GM12874 (cell line): Measurements from ENCODE around the gene LRRC8D.

Experiments used
- TF ChIP-seq, protein P1 (sequence below): IDR thresholded peaks from 2 replicates; pipeline ENCODE4 v1.5.1; 2011; ENCODE audit warnings: low read depth, mild to moderate bottlenecking, control low read depth, low read length, moderate library complexity; ENCODE audit not compliant: insufficient read depth

Gene LRRC8D

GRCh38 chr1:89938171-89939055, 117.6 kb downstream of the LRRC8D start:
- TF ChIP-seq, protein P1, sequence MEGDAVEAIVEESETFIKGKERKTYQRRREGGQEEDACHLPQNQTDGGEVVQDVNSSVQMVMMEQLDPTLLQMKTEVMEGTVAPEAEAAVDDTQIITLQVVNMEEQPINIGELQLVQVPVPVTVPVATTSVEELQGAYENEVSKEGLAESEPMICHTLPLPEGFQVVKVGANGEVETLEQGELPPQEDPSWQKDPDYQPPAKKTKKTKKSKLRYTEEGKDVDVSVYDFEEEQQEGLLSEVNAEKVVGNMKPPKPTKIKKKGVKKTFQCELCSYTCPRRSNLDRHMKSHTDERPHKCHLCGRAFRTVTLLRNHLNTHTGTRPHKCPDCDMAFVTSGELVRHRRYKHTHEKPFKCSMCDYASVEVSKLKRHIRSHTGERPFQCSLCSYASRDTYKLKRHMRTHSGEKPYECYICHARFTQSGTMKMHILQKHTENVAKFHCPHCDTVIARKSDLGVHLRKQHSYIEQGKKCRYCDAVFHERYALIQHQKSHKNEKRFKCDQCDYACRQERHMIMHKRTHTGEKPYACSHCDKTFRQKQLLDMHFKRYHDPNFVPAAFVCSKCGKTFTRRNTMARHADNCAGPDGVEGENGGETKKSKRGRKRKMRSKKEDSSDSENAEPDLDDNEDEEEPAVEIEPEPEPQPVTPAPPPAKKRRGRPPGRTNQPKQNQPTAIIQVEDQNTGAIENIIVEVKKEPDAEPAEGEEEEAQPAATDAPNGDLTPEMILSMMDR: no peak

DNA sequence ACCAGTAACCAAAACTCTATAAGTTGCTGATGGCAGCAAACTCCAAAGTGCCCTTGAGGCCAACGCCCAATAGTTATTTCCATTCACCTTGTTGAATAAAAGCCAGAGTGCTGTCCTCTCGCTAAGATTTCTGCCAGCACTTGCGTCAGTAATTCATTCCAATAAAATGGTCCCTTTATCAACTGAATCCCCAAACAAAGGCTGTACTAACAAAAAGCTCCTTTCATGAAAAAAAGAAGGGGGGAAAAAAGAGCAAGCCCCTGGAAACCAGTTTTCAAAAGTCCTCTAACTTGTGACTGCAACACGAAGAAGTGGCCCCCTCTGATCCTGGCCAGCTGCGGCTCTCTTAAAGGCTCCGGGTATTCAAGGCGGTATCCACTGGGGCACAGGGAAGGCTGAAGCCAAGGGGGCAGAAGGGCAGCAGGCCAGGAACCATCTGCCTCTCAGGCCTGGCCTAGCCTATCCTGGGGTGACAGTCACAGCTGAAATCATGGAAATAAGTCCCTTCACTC, 118.3 kb downstream of the LRRC8D start:
- TF ChIP-seq, protein P1: no peak

- TF ChIP-seq, protein P1: no peak
Measured at GRCh38 chr1:89939693-89940438, 119.0 kb downstream of the LRRC8D start.

GRCh38 chr1:89941110-89941766, 120.4 kb downstream of the LRRC8D start:
- TF ChIP-seq, protein P1: no peak

DNA sequence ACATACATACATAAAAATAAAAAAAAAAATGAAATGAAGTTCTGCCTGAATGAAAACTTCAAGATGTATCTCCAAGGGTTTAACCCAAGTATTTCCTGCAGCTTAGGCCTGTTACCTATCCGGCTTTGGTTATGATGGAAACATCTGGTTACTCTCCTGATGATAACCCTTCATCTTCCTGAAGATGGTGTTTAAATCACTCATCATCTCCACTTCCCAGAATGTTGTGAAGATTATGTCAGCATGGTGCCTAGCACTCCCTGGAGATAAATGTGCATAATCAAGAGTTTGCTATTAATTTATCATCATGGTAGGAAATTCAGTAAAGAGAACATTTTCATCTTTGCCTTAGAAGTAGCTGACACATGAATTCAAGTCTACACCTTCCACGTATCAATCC, 121.2 kb downstream of the LRRC8D start:
- TF ChIP-seq, protein P1: no peak

- TF ChIP-seq, protein P1: no peak
Measured at GRCh38 chr1:89942825-89943658, 122.2 kb downstream of the LRRC8D start.
